ENCODE data around the gene RPL7A. TPM values are rescaled to one million over a fixed set of nuclear protein-coding genes. Genes with fewer than 3 reads are reported as not detected.
"Not testable (repeated sequence)": the region's sequence is repeated elsewhere in the genome, so short reads cannot be mapped to it uniquely, and the experiment has no call there.

The RPL7A gene
- 2,813 and 2,948 TPM in 2 replicates for total RNA-seq (2014; rRNA removed; shearing (Covaris generic))

DNA sequence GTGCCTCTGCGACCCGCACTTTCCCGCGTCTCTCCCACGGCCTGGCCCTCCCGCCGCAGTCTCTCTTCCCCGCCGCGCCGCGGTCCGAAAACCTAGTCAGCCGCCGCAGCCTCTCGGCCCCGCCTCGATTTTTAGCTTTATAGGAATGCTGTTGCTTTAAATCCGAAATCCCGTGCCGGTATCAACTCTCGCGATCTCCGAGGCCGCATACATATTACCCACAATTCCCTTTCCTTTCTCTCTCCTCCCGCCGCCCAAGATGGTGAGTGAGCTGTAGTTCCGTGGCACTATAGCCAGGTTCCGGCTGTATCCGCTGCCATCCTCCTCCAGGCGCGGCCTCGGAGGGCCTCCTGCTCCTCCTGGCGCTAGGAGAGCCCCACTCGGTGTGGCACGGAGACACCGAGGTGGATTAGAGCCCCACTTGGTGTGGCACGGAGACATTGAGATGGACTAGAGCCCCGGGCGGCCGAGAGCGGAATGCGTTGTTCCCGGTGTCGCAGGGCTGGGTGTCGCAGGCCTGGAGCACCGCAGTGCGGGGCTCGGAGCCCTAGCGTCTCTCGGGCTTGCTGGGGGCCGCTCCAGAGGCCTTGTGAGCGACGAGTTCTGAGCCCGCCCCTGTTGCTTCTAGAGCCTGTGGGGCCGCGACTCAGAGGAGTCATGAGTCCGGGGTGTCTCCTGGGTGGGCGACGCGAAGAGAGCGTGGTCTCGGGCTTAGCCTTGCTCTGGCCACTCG, at the start of gene RPL7A, which contains the start of gene MED22:
Gene RPL7A (plus strand): TSS at position 234 of the 733 bp plus-strand sequence. CDS start 26 bp downstream, at position 260.
Gene MED22 (minus strand): TSS at position 147 of the 733 bp plus-strand sequence. CDS start 1,469 bp downstream, outside the sequence.
- Histone ChIP-seq H3K4me3 (ENCODE audit: insufficient read depth, low read depth, low read length) (peak within 1 kb of the TSS; percentile 100), H3K36me3 (replicated peaks; ENCODE audit: control insufficient read depth, insufficient read depth, low read length) (peaks cover 64% of the 10 kb centered on the region), H3K27me3 (ENCODE audit: control insufficient read depth, insufficient read depth, low read length) (no peaks in the 10 kb centered on the region)
- DNase-seq = peak; percentile 95

DNA sequence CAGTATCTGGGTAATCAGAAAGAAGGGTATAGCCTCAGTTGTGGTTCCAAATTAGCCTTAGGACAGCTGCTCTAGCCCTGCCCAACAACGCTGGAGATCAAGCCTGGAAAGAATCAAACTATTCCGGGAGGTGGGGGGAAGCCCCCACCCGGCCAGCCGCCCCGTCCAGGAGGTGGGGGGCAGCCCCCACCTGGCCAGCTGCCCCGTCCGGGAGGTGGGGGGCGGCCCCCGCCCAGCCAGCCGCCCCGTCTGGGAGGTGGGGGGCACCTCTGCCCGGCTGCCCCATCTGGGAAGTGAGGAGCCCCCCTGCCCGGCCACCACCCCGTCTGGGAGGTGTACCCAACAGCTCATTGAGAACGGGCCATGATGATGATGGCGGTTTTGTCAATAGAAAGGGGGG, 48.0 kb upstream of the RPL7A start:
- DNase-seq; H3K4me3 ChIP-seq (ENCODE audit: insufficient read depth, low read depth, low read length); H3K36me3 ChIP-seq (replicated peaks; ENCODE audit: control insufficient read depth, insufficient read depth, low read length); H3K27me3 ChIP-seq (ENCODE audit: control insufficient read depth, insufficient read depth, low read length): not testable (repeated sequence)

DNA sequence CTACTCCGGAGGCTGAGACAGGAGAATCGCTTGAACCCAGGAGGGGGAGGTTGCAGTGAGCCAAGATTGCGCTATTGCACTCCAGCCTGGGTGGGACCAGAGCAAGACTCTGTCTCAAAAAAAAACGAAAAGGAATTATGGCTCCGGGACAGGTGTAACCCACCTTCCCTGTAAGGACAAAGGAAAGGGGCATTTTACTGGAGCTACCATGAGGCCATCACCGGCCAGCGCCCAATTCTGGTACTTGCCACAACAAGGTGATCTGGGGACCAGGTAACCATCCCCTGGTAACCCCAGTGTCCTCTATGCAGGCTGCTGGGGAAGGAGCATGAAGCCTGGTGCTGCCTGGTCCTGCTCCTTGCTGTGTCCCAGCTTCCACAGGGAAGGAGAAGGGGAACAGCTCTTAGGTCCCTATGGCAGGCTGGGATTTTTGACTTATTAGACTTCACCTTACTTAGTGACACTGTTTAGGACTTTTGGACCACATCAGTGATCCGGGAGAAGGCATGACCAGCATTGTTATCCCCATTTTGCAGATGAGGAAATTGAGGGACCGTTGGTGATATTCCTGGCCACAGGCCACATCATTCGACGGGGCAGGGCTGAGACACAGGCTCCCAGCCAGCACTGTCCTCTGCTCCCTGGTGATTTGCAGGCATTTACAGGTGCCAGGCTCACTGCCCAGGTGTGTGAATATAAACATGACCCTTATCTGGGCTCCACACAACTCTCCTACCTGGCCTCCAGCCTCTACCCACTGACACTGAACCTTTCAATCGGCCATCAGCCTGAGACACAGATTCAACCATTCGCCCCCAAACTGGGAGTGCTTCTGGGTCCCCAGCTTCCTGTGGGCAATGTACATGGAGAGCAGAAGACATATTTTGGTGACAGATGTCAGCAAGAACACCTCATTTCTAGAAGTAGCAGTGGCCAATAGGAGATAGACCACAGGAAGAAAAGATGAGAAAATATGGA, 46.5 kb upstream of the RPL7A start:
- H3K4me3 ChIP-seq (ENCODE audit: insufficient read depth, low read depth, low read length) = no peak overlapping the region

DNA sequence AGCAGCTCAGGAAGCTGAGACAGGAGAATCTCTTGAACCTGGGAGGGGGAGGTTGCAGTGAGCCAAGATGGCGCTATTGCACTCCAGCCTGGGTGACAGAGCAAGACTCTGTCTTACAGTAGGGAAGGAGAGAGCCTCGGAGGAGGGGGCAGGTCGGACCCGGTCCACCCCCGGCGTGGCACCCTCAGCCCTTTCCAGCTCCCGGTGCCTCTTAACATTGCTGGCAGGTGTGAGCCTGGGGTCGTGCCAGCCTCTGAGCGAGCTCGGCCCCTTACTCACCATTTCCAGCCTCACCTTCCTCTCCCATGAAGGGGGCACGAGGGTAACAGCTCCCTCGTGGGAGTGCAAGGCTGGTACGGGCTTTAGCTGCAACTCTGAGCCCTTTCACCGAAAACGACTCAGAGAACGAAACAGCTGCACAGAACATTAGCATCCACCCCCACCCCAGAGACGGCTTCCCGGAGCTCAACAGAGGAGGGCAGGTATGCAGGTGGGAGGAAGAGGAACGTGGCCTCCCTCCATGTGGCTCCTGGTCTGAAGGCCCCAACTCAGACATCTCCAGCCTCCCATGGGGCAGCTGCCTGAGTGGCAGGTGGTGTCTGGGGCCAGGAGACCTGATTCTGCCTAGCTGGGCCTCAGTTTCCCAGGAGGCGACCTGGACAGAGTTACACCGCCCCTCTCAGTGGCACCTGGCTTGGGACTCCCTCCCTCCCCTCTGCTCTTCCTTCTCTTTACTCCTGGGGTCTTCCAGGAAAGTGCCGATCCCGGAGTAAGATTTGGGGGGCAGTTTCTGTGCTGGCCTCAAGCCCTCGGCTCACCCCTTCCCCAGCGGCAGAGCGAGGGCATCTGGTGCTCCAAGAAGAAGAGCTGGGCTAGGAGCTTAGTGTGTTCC, 44.5 kb upstream of the RPL7A start:
- no peak overlapping the region for H3K4me3 ChIP-seq (ENCODE audit: insufficient read depth, low read depth, low read length)
- no peaks in the 10 kb centered on the region for H3K36me3 ChIP-seq (replicated peaks; ENCODE audit: control insufficient read depth, insufficient read depth, low read length)
- DNase-seq = no peak
- H3K27me3 ChIP-seq (ENCODE audit: control insufficient read depth, insufficient read depth, low read length) = no peaks in the 10 kb centered on the region

More for the DNA sequence above, 46.5 kb upstream of the RPL7A start:
- H3K36me3 ChIP-seq (replicated peaks; ENCODE audit: control insufficient read depth, insufficient read depth, low read length) = no peaks in the 10 kb centered on the region
- H3K27me3 ChIP-seq (ENCODE audit: control insufficient read depth, insufficient read depth, low read length) = no peaks in the 10 kb centered on the region
- no peak for DNase-seq

DNA sequence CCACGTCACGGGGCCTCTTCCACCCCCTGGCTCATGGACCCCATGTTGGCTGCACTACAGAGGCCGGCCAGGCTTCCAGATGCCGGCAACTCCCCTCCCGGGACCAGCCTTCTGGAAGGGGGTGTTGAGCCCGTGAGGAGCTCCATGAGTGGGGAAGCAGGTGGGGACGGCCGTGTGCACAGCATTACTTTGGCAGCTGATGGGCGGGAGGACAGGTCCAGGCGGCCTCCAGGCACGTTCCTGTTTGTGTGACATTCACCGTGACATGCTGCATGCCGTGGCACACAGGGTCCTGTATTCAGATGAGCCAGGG, 43.9 kb upstream of the RPL7A start:
- Histone ChIP-seq H3K27me3 (ENCODE audit: control insufficient read depth, insufficient read depth, low read length) (no peaks in the 10 kb centered on the region), H3K4me3 (ENCODE audit: insufficient read depth, low read depth, low read length) (no peak overlapping the region), H3K36me3 (replicated peaks; ENCODE audit: control insufficient read depth, insufficient read depth, low read length) (no peaks in the 10 kb centered on the region)
- no peak for DNase-seq

DNA sequence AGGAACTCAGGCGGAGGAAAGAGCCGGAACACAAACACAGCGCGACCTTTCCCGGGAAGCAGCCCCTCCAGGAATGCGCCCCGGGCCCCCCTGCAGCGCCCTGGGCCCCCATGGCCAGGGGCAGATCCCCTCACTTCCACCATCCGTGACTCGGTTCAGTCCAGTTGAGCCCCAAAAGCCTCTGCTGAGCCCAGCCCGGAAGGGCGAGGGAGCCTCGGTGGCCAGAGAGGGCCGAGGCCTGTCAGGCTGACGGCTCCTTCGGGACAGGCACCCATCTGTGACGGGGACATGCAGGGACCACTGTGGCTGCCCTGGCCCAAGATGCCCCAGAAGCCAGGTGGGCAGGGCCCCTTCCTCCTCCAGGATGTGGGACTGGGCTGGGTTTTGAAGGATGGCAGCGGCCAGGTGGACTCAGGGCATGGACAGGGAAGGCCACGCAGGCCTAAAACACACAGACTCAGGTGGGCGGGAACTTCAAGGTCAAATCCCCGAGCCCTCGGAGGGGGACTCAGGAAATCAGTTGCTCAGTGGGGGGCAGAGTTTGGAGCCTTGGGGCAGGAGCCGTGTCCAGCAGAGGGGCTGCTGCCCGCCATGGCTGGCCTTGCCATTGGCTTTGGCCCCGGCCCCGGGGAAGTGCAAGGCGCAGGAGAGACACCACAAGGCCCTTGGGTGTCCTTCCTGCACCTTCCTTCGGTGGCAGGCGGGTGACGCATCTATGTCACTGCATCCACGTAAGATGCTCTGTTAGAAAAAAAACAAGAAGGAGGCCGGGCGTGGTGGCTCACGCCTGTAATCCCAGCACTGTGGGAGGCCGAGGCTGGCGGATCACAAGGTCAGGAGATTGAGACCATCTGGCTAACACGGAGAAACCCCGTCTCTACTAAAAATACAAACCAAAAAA, 43.3 kb upstream of the RPL7A start:
- no peak for DNase-seq
- Histone ChIP-seq H3K27me3 (ENCODE audit: control insufficient read depth, insufficient read depth, low read length) (no peaks in the 10 kb centered on the region), H3K4me3 (ENCODE audit: insufficient read depth, low read depth, low read length) (no peak overlapping the region), H3K36me3 (replicated peaks; ENCODE audit: control insufficient read depth, insufficient read depth, low read length) (no peaks in the 10 kb centered on the region)

DNA sequence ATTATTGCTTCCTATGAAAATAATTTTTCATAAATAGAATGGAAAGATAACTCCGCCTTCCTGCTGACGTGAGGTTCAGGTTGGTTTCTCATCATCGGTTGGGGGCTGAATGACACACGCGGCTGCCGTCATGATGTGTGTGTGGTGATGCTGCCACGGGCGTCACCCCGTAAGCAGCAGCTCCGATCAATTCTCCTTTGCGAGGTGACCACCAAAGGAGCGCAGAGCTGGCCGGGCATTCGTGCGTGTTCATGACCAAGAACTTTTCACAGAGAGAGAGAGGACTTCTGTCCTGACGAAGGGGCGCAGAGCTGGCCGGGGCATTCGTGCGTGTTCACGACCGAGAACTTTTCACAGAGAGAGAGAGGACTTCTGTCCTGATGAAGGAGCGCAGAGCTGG, 42.3 kb upstream of the RPL7A start:
- Histone ChIP-seq H3K4me3 (ENCODE audit: insufficient read depth, low read depth, low read length) (no peak overlapping the region), H3K27me3 (ENCODE audit: control insufficient read depth, insufficient read depth, low read length) (no peaks in the 10 kb centered on the region), H3K36me3 (replicated peaks; ENCODE audit: control insufficient read depth, insufficient read depth, low read length) (no peaks in the 10 kb centered on the region)
- DNase-seq = no peak

DNA sequence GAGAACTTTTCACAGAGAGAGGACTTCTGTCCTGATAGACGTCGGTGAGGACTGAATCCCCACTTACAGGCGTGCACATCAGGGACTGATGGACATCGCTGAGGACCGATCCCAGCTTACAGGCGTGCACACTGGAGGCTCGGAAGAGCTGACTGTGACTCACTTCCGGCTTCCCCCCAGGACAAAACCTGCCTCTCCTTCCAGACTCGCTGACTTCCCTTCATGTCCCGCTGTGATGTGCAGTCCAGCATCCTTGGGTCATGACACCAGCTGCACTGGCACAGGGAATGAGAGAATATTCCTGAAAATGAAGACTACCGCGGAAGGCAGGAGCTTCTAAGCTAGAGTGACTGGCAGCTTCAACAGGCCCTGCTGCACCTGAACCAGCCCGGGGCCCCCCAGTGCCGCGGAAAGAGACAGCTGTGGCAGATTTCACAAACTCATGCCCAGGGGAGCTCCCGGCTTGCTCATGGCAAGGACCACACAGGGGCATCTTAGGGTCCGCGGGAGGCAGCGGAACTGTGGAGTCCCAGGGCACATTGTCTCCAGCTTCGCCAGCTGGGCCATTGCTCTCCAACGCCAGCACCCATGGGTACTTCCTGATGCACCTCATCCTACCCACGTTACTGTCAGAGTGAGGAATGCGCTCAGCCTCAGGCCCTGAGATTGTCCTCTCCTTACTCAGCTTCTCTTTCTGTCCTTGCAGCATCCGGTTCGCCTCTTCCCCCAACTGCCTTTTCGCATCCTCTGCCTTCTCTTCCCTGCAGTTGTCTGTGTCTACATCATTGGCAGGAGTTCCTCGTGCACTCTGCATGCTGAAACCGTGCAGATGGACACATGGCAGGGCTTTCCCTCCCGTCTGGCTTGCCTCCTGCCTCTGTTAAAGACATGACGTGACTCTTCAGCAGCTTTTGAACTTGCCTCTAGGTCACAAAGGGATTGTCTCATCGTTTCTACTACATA, 41.5 kb upstream of the RPL7A start:
- H3K27me3 ChIP-seq (ENCODE audit: control insufficient read depth, insufficient read depth, low read length) = no peaks in the 10 kb centered on the region
- H3K36me3 ChIP-seq (replicated peaks; ENCODE audit: control insufficient read depth, insufficient read depth, low read length) = no peaks in the 10 kb centered on the region
- H3K4me3 ChIP-seq (ENCODE audit: insufficient read depth, low read depth, low read length) = no peak overlapping the region
- DNase-seq = no peak

DNA sequence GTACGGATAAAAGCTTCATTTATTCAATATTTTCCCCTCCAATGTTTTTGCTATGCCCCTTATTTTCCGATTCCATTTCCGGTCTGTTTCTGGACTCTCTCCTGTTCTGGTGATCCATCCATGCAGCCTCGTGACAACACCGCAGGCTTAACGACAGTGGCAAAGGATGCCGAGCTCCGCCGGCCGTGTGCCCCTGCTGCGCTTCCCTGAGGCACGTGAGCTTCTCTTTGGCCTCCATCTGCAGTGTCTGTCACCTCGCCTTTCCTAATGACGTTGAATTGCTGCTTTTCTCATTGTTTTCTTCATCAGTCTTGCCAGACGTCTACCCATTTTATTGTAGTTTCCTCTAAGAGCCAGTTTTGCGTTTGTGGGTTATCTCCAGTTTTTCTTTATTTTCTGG, 40.7 kb upstream of the RPL7A start:
- H3K36me3 ChIP-seq (replicated peaks; ENCODE audit: control insufficient read depth, insufficient read depth, low read length) = no peaks in the 10 kb centered on the region
- H3K27me3 ChIP-seq (ENCODE audit: control insufficient read depth, insufficient read depth, low read length) = no peaks in the 10 kb centered on the region
- peak; percentile 22 for DNase-seq
- no peak overlapping the region for H3K4me3 ChIP-seq (ENCODE audit: insufficient read depth, low read depth, low read length)

DNA sequence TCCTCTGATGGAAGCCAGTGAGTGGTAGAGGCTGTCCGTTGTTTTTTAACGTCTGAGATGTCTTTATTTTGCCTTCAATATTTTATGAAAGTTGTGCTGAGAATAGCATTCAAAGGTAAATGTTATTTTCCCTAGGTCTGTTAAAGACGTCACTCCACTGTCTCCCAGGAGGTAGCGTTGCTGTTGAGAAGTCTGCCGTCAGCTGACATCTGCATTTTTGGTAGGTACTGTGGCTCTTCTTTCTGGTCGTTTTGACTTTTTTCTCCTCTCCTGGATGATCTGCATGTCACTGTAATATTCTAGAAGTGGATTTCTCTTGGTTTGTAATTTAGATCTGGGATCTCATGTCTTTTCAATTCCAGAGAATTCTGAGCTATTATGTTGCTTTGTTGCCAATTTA, 38.4 kb upstream of the RPL7A start:
- no peaks in the 10 kb centered on the region for H3K36me3 ChIP-seq (replicated peaks; ENCODE audit: control insufficient read depth, insufficient read depth, low read length)

DNA sequence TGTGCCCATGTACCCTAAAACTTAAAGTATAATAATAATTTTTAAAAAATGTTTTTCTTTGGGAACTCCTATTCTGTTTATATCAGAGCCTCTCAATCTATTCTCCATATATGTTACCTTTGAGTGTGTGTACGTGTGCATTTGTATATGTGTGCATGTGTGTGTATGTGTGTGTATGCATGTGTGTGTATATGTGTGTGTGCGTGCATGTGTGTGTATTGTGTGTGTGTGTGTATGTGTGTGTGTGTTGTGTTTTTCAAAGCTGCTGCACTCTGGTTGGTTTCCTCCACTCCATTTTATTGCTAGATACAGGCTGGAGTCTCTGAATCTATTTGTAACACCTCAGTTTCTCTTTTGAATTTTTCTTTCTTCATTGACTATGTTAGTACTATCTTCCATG, 32.0 kb upstream of the RPL7A start:
- Histone ChIP-seq H3K36me3 (replicated peaks; ENCODE audit: control insufficient read depth, insufficient read depth, low read length) (no peaks in the 10 kb centered on the region), H3K4me3 (ENCODE audit: insufficient read depth, low read depth, low read length) (no peak overlapping the region), H3K27me3 (ENCODE audit: control insufficient read depth, insufficient read depth, low read length) (no peaks in the 10 kb centered on the region)
- no peak for DNase-seq

More for the DNA sequence above, 38.4 kb upstream of the RPL7A start:
- Histone ChIP-seq H3K4me3 (ENCODE audit: insufficient read depth, low read depth, low read length) (no peak overlapping the region), H3K27me3 (ENCODE audit: control insufficient read depth, insufficient read depth, low read length) (no peaks in the 10 kb centered on the region)
- no peak for DNase-seq

DNA sequence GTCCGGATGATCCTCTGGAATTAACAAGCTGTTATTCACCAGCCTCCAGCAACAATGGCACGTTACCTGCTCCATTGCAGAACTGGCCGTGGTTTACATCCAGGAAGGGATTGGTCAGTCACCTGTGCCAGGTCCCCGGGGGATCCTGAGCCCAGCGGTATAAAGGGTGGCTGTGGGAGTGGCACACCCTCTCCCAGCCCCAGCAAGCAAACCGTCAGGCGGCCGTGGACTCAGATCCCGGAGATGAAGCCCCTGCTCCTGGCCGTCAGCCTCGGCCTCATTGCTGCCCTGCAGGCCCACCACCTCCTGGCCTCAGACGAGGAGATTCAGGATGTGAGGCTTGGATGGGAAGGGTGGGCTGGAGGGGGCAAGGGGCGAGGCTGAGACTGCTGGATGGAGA, 30.5 kb upstream of the RPL7A start:
- H3K27me3 ChIP-seq (ENCODE audit: control insufficient read depth, insufficient read depth, low read length); H3K4me3 ChIP-seq (ENCODE audit: insufficient read depth, low read depth, low read length); H3K36me3 ChIP-seq (replicated peaks; ENCODE audit: control insufficient read depth, insufficient read depth, low read length); DNase-seq: not testable (repeated sequence)

Measured in H7 (cell line).